IMR-90 (cell line): ENCODE data around the gene TTYH3. TPM values are rescaled to one million over a fixed set of nuclear protein-coding genes. Genes with fewer than 3 reads are reported as not detected.

Source experiments
- ATAC-seq: fragments of 200-7000 bp; cut with Tn5 transposase; 2 replicates; pipeline ENCODE4 v1.9.1; 2020; ENCODE audit warnings: low read depth, mild to moderate bottlenecking, moderate library complexity
- BruUV-seq: library from RNA; stranded (reverse); fragments of 400-500 nt; replicated peaks from 2 replicates; lab custom pipeline; 2021; lab: Mats Ljungman, UMichigan
- CTCF ChIA-PET: fragments of 300-600 bp; formaldehyde crosslinking; extraction: SDS; loops from one replicate; lab custom pipeline; 2021; ENCODE audit warnings: antibody characterized with exemption; lab: Yijun Ruan, JAX
- POLR2A ChIA-PET: fragments of 300-600 bp; sonication (Branson Sonifier 250); formaldehyde crosslinking; loops from one replicate; lab custom pipeline; 2022; ENCODE audit warnings: antibody characterized with exemption; ENCODE audit not compliant: unreplicated experiment; lab: Charles Lee
- DNase-seq: peaks from one replicate; pipeline ENCODE4 v3.0.0; 2013
- H2AFZ ChIP-seq: replicated peaks from 2 replicates; pipeline ENCODE3; 2013; ENCODE audit warnings: low read length, mild to moderate bottlenecking; ENCODE audit not compliant: poor library complexity
- H2AK5ac ChIP-seq: 2 replicates; pipeline ENCODE4 v1.6.1; 2013; ENCODE audit warnings: low read depth, low read length, inconsistent platforms
- H2AK9ac ChIP-seq: replicated peaks from 2 replicates; pipeline ENCODE3; 2013; ENCODE audit warnings: mild to moderate bottlenecking, low read depth, low read length, moderate library complexity; ENCODE audit not compliant: poor library complexity
- H2BK120ac ChIP-seq: 2 replicates; pipeline ENCODE4 v1.6.1; 2013; ENCODE audit warnings: low read depth, low read length, inconsistent platforms
- H2BK15ac ChIP-seq: 3 replicates; pipeline ENCODE4 v1.6.1; 2013; ENCODE audit warnings: low read depth, low read length, inconsistent platforms
- H2BK20ac ChIP-seq: 2 replicates; pipeline ENCODE4 v1.6.1; 2013; ENCODE audit warnings: low read depth, mild to moderate bottlenecking, inconsistent platforms, low read length, moderate library complexity
- H2BK5ac ChIP-seq: 2 replicates; pipeline ENCODE4 v1.6.1; 2013; ENCODE audit warnings: mild to moderate bottlenecking, low read depth, low read length, inconsistent platforms; ENCODE audit not compliant: poor library complexity, severe bottlenecking
- H3K14ac ChIP-seq: replicated peaks from 2 replicates; pipeline ENCODE4 v1.6.1; 2013; ENCODE audit warnings: low read depth, low read length, inconsistent platforms
- H3K18ac ChIP-seq: 2 replicates; pipeline ENCODE4 v1.6.1; 2013; ENCODE audit warnings: low read depth, low read length, control low read depth
- H3K23ac ChIP-seq: 2 replicates; pipeline ENCODE4 v1.6.1; 2013; ENCODE audit warnings: low read depth, low read length, inconsistent platforms
- H3K27ac ChIP-seq: 2 replicates; pipeline ENCODE4 v1.5.1; 2013; ENCODE audit warnings: mild to moderate bottlenecking, control low read depth, low read length; ENCODE audit not compliant: insufficient read depth
- H3K27me3 ChIP-seq: 2 replicates; pipeline ENCODE4 v1.6.1; 2013; ENCODE audit warnings: low read length; ENCODE audit not compliant: control insufficient read depth, insufficient read depth
- H3K36me3 ChIP-seq: 2 replicates; pipeline ENCODE4 v1.6.1; 2013; ENCODE audit warnings: low read length, mixed read lengths; ENCODE audit not compliant: control insufficient read depth, insufficient read depth
- H3K4ac ChIP-seq: 2 replicates; pipeline ENCODE4 v1.6.1; 2013; ENCODE audit warnings: low read depth, low read length, inconsistent platforms
- H3K4me1 ChIP-seq: 2 replicates; pipeline ENCODE4 v1.6.1; 2013; ENCODE audit warnings: low read length, mixed read lengths; ENCODE audit not compliant: control insufficient read depth, insufficient read depth
- H3K4me2 ChIP-seq: 2 replicates; pipeline ENCODE4 v1.6.1; 2013; ENCODE audit warnings: low read depth, mild to moderate bottlenecking, control low read depth, low read length, moderate library complexity
- H3K4me3 ChIP-seq: 2 replicates; pipeline ENCODE4 v1.5.1; 2013; ENCODE audit warnings: low read depth, mild to moderate bottlenecking, control low read depth, low read length, moderate library complexity; ENCODE audit not compliant: insufficient read depth
- H3K56ac ChIP-seq: 2 replicates; pipeline ENCODE4 v1.6.1; 2013; ENCODE audit warnings: low read length, inconsistent platforms; ENCODE audit not compliant: insufficient read depth; ENCODE audit errors: extremely low read depth
- H3K79me1 ChIP-seq, 2 experiments: 2 replicates each; pipeline ENCODE4 v1.6.1; 2013; ENCODE audit warnings: low read length in 2 of 2, inconsistent platforms in 1 of 2, low read depth in 1 of 2
- H3K9ac ChIP-seq: 2 replicates; pipeline ENCODE4 v1.6.1; 2013; ENCODE audit warnings: low read depth, low read length, control low read depth
- H3K9me1 ChIP-seq: 2 replicates; pipeline ENCODE4 v1.6.1; 2013; ENCODE audit warnings: low read length, inconsistent platforms; ENCODE audit not compliant: insufficient read depth
- H3K9me3 ChIP-seq: 2 replicates; pipeline ENCODE4 v1.6.1; 2013; ENCODE audit warnings: low read length; ENCODE audit not compliant: control insufficient read depth, insufficient read depth
- H4K20me1 ChIP-seq: 2 replicates; pipeline ENCODE4 v1.6.1; 2013; ENCODE audit warnings: low read length, inconsistent platforms; ENCODE audit not compliant: insufficient read depth
- H4K5ac ChIP-seq: 2 replicates; pipeline ENCODE4 v1.6.1; 2013; ENCODE audit warnings: mild to moderate bottlenecking, low read depth, low read length, control low read depth
- H4K8ac ChIP-seq, 2 experiments: 2 replicates each; pipeline ENCODE4 v1.6.1; 2013; ENCODE audit warnings: low read depth in 2 of 2, low read length in 2 of 2, control low read depth in 1 of 2, inconsistent platforms in 1 of 2
- H4K91ac ChIP-seq: 2 replicates; pipeline ENCODE4 v1.6.1; 2013; ENCODE audit warnings: low read depth, low read length, inconsistent platforms; ENCODE audit not compliant: insufficient read depth
- BHLHE40 ChIP-seq: fragments of 150-350 bp; IDR thresholded peaks from 2 replicates; pipeline ENCODE4 v1.6.1; 2016; ENCODE audit warnings: mild to moderate bottlenecking, low read depth, low read length
- CEBPB ChIP-seq: IDR thresholded peaks from 2 replicates; pipeline ENCODE4 v1.6.1; 2012; ENCODE audit warnings: low read depth, low read length, improper control_type of control experiment
- CHD1 ChIP-seq: IDR thresholded peaks from 2 replicates; pipeline ENCODE4 v1.6.1; 2012; ENCODE audit warnings: low read depth, low read length, improper control_type of control experiment
- CTCF ChIP-seq: conservative IDR thresholded peaks from 2 replicates; pipeline ENCODE4 v1.5.1; 2012; ENCODE audit warnings: mild to moderate bottlenecking, low read depth, low read length, improper control_type of control experiment
- FOS ChIP-seq: fragments of 150-350 bp; IDR thresholded peaks from 2 replicates; pipeline ENCODE4 v1.6.1; 2016; ENCODE audit warnings: low read depth, low read length
- MAFK ChIP-seq: IDR thresholded peaks from 2 replicates; pipeline ENCODE4 v1.6.1; 2012; ENCODE audit warnings: low read depth, low read length, improper control_type of control experiment
- MAZ ChIP-seq: IDR thresholded peaks from 2 replicates; pipeline ENCODE4 v1.6.1; 2012; ENCODE audit warnings: low read depth, mild to moderate bottlenecking, low read length, improper control_type of control experiment, moderate library complexity, borderline replicate concordance
- MXI1 ChIP-seq: IDR thresholded peaks from 2 replicates; pipeline ENCODE4 v1.6.1; 2012; ENCODE audit warnings: low read depth, mild to moderate bottlenecking, low read length, moderate library complexity, borderline replicate concordance
- NFE2L2 ChIP-seq: fragments of 150-350 bp; IDR thresholded peaks from 2 replicates; pipeline ENCODE4 v1.6.1; 2016; ENCODE audit warnings: low read depth, mild to moderate bottlenecking, low read length
- POLR2A ChIP-seq: IDR thresholded peaks from 2 replicates; pipeline ENCODE4 v1.6.1; 2012; ENCODE audit warnings: mild to moderate bottlenecking, low read depth, low read length
- RAD21 ChIP-seq: IDR thresholded peaks from 2 replicates; pipeline ENCODE4 v1.6.1; 2012; ENCODE audit warnings: low read length, improper control_type of control experiment
- RCOR1 ChIP-seq: IDR thresholded peaks from 2 replicates; pipeline ENCODE4 v1.6.1; 2012; ENCODE audit warnings: mild to moderate bottlenecking, low read length, improper control_type of control experiment; ENCODE audit not compliant: insufficient replicate concordance
- RFX5 ChIP-seq: IDR thresholded peaks from 2 replicates; pipeline ENCODE4 v1.8.0; 2012; ENCODE audit warnings: low read depth, mild to moderate bottlenecking, low read length, moderate library complexity
- SMC3 ChIP-seq: fragments of 150-350 bp; IDR thresholded peaks from 2 replicates; pipeline ENCODE4 v1.6.1; 2016; ENCODE audit warnings: low read depth, mild to moderate bottlenecking, antibody characterized with exemption, low read length, moderate library complexity
- USF2 ChIP-seq: fragments of 150-350 bp; IDR thresholded peaks from 2 replicates; pipeline ENCODE4 v1.6.1; 2017; ENCODE audit warnings: mild to moderate bottlenecking, antibody characterized with exemption, low read length, low read depth
- WGBS, 2 experiments: methylation state at CpG; one replicate each; pipeline versions ENCODE4 v1.1.5 to v1.1.7; 2013; ENCODE audit warnings: missing lambda C conversion rate in 2 of 2; ENCODE audit not compliant: insufficient read length in 1 of 2; ENCODE audit errors: extremely low coverage in 2 of 2; 5-methylcytosine and 5-hydroxymethylcytosine counted together
- dilution Hi-C: fragments of 300-500 bp; cut with HindIII; formaldehyde crosslinking; loops from one replicate; pipeline ENCODE4 v1.14.3; 2018; ENCODE audit warnings: low sequenced_read_pairs; ENCODE audit not compliant: unreplicated experiment
- in situ Hi-C: fragments of 300-500 bp; cut with MboI; formaldehyde crosslinking; loops from 3 replicates; pipeline ENCODE4 v1.14.3; 2019; ENCODE audit warnings: low sequenced_read_pairs, inconsistent platforms, mixed read lengths
- intact Hi-C: fragments of 100-400 bp; cut with micrococcal nuclease; formaldehyde crosslinking; loops from 2 replicates; pipeline ENCODE4 v1.10.0; 2022
- polyA plus RNA-seq, 3 experiments: library from polyadenylated mRNA; depleted of rRNA; stranded (reverse); fragments of >200 nt; gene quantifications; 2 replicates each; pipeline ENCODE4 v1.2.3, GENCODE V29; 2012; ENCODE audit warnings: low replicate concordance in 1 of 3
- total RNA-seq: library from RNA; depleted of rRNA; stranded (reverse); fragments of >200 nt; gene quantifications from 2 replicates; pipeline ENCODE4 v1.2.3, GENCODE V29; 2012

The TTYH3 gene
- total and polyA plus RNA-seq, 2 of the 4 experiments (the other 2 are of a cell fraction), result 5.6 to 82.6 TPM

GRCh38 chr7:2688409-2689342 is 56.9 kb downstream of the TTYH3 start:
- Histone ChIP-seq H4K20me1 (no peaks in the 10 kb centered on the region), H4K5ac (no peak overlapping the region), H4K91ac (no peak overlapping the region), H3K18ac (no peak overlapping the region), H3K9ac (no peak overlapping the region), H2AK9ac (peak overlapping the region; percentile 55), H2BK15ac (no peak overlapping the region), H3K4me1 (peaks cover 6% of the 10 kb centered on the region), H3K14ac (no peak overlapping the region), H2AFZ (peak overlapping the region; percentile 80), H2AK5ac (no peak overlapping the region), H3K23ac (no peak overlapping the region; the same call in 1 of the 2 replicates), H3K9me3 (no peaks in the 10 kb centered on the region), H3K4ac (no peak overlapping the region), H3K56ac (no peak overlapping the region), H3K27me3 (peaks cover 9% of the 10 kb centered on the region; the same call in 1 of the 2 replicates), H3K9me1 (no peaks in the 10 kb centered on the region), H3K4me2 (peak overlapping the region; percentile 34; the same call in 1 of the 2 replicates), H4K8ac (no peak overlapping the region), H3K4me3 (peak overlapping the region; percentile 17), H3K36me3 (no peaks in the 10 kb centered on the region), H3K79me1 (no peaks in the 10 kb centered on the region), H2BK20ac (no peak overlapping the region; the same call in none of the 2 replicates), H3K27ac (no peak overlapping the region), H2BK5ac (no peak overlapping the region), H2BK120ac (peak overlapping the region; percentile 19; the same call in 1 of the 2 replicates)
- 20% methylated on average over 7 of the region's 62 CpGs; no CpG with 5 or more reads in 1 of the 2 experiments for WGBS, 2 experiments
- POLR2A ChIA-PET, result no interaction called here
- DNase-seq, result no peak
- intact Hi-C loops (no loop called here), in situ Hi-C loops (loop anchor here (25.0 kb wide), 1 partner anchor 474 kb away; no protein-coding TSS in a partner anchor), dilution Hi-C loops (no loop called here)
- peak; percentile 19 for ATAC-seq
- BruUV-seq, result no TSS peak
- CTCF ChIA-PET, result interaction anchor here (1.4 kb wide), 1 partner anchor 7 kb away, joined by 5 read pairs; no protein-coding TSS in a partner anchor
- TF ChIP-seq SMC3, result no peak
- TF ChIP-seq NFE2L2, result no peak
- TF ChIP-seq CTCF, result no peak
- TF ChIP-seq BHLHE40, result no peak
- TF ChIP-seq MAZ, result no peak
- no peak for TF ChIP-seq FOS
- TF ChIP-seq CEBPB, result no peak
- TF ChIP-seq MXI1, result no peak
- no peak for TF ChIP-seq RFX5
- no peak for TF ChIP-seq RAD21
- no peak for TF ChIP-seq CHD1
- no peak for TF ChIP-seq USF2
- no peak for TF ChIP-seq POLR2A
- no peak for TF ChIP-seq RCOR1
- no peak for TF ChIP-seq MAFK
